ENCODE data around the gene ACACB. TPM values are rescaled to one million over a fixed set of nuclear protein-coding genes. Genes with fewer than 3 reads are reported as not detected.

The ACACB gene
- total RNA-seq, 1 donor from 2014 or later, result 5.9 TPM

GRCh38 chr12:109286652-109287051 is 170.3 kb downstream of the ACACB start:
- Mint-ChIP-seq H3K27ac (ENCODE audit: unreplicated experiment) (no peak overlapping the region), H3K4me1 (ENCODE audit: low read depth) (peaks cover 15% of the 10 kb centered on the region), H3K36me3 (ENCODE audit: low read depth) (no peaks in the 10 kb centered on the region), H3K9me3 (ENCODE audit: low read depth) (no peaks in the 10 kb centered on the region), H3K4me3 (ENCODE audit: unreplicated experiment) (no peak overlapping the region), H3K27me3 (ENCODE audit: low read depth) (peaks cover 3% of the 10 kb centered on the region)
- no peak for DNase-seq (ENCODE audit: low spot score)
- TF ChIP-seq, protein P1, sequence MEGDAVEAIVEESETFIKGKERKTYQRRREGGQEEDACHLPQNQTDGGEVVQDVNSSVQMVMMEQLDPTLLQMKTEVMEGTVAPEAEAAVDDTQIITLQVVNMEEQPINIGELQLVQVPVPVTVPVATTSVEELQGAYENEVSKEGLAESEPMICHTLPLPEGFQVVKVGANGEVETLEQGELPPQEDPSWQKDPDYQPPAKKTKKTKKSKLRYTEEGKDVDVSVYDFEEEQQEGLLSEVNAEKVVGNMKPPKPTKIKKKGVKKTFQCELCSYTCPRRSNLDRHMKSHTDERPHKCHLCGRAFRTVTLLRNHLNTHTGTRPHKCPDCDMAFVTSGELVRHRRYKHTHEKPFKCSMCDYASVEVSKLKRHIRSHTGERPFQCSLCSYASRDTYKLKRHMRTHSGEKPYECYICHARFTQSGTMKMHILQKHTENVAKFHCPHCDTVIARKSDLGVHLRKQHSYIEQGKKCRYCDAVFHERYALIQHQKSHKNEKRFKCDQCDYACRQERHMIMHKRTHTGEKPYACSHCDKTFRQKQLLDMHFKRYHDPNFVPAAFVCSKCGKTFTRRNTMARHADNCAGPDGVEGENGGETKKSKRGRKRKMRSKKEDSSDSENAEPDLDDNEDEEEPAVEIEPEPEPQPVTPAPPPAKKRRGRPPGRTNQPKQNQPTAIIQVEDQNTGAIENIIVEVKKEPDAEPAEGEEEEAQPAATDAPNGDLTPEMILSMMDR (IDR thresholded peaks at IDR 0.05), result no peak

GRCh38 chr12:109287181-109287580 is 170.8 kb downstream of the ACACB start:
- H3K4me1 Mint-ChIP-seq (ENCODE audit: low read depth), result peaks cover 15% of the 10 kb centered on the region
- H3K36me3 Mint-ChIP-seq (ENCODE audit: low read depth), result no peaks in the 10 kb centered on the region
- H3K27ac Mint-ChIP-seq (ENCODE audit: unreplicated experiment), result no peak overlapping the region
- H3K9me3 Mint-ChIP-seq (ENCODE audit: low read depth), result no peaks in the 10 kb centered on the region
- H3K27me3 Mint-ChIP-seq (ENCODE audit: low read depth), result peaks cover 3% of the 10 kb centered on the region
- no peak overlapping the region for H3K4me3 Mint-ChIP-seq (ENCODE audit: unreplicated experiment)
- no peak for DNase-seq (ENCODE audit: low spot score)
- TF ChIP-seq, protein P1 (IDR thresholded peaks at IDR 0.05), result no peak

GRCh38 chr12:109287811-109288469 is 171.6 kb downstream of the ACACB start:
- Mint-ChIP-seq H3K9me3 (ENCODE audit: low read depth) (no peaks in the 10 kb centered on the region), H3K4me3 (ENCODE audit: unreplicated experiment) (no peak overlapping the region), H3K4me1 (ENCODE audit: low read depth) (peaks cover 15% of the 10 kb centered on the region), H3K27ac (ENCODE audit: unreplicated experiment) (no peak overlapping the region), H3K27me3 (ENCODE audit: low read depth) (peaks cover 3% of the 10 kb centered on the region), H3K36me3 (ENCODE audit: low read depth) (no peaks in the 10 kb centered on the region)
- no peak for DNase-seq (ENCODE audit: low spot score)
- TF ChIP-seq, protein P1 (IDR thresholded peaks at IDR 0.05), result no peak

- Mint-ChIP-seq H3K4me3 (ENCODE audit: unreplicated experiment) (no peak overlapping the region), H3K9me3 (ENCODE audit: low read depth) (no peaks in the 10 kb centered on the region), H3K4me1 (ENCODE audit: low read depth) (peaks cover 15% of the 10 kb centered on the region), H3K27me3 (ENCODE audit: low read depth) (peaks cover 5% of the 10 kb centered on the region), H3K27ac (ENCODE audit: unreplicated experiment) (no peak overlapping the region), H3K36me3 (ENCODE audit: low read depth) (no peaks in the 10 kb centered on the region)
- DNase-seq (ENCODE audit: low spot score), result no peak
- TF ChIP-seq, protein P1 (IDR thresholded peaks at IDR 0.05), result no peak
Measured at GRCh38 chr12:109288571-109288970, 172.2 kb downstream of the ACACB start.

- Mint-ChIP-seq H3K9me3 (ENCODE audit: low read depth) (no peaks in the 10 kb centered on the region), H3K27me3 (ENCODE audit: low read depth) (peaks cover 5% of the 10 kb centered on the region), H3K36me3 (ENCODE audit: low read depth) (no peaks in the 10 kb centered on the region), H3K4me1 (ENCODE audit: low read depth) (peaks cover 11% of the 10 kb centered on the region), H3K27ac (ENCODE audit: unreplicated experiment) (no peak overlapping the region), H3K4me3 (ENCODE audit: unreplicated experiment) (no peak overlapping the region)
- no peak for DNase-seq (ENCODE audit: low spot score)
- TF ChIP-seq, protein P1 (IDR thresholded peaks at IDR 0.05), result no peak
Measured at GRCh38 chr12:109289004-109289403, 172.6 kb downstream of the ACACB start.
